ENCODE measurements around the gene C11orf68.
A peak's percentile ranks its signal among the peaks of the same experiment; 100 is the strongest.

C11orf68 gene

GRCh38 chr11:65890324-65891218 is 28.3 kb downstream of the C11orf68 start, which contains the start of gene CCDC85B:
CCDC85B (plus strand) TSS chr11:65890673; CDS start chr11:65890784, 111 bp downstream.
- no peak for TF ChIP-seq CTCF (IDR thresholded peaks at IDR 0.05; ENCODE audit: low read length, missing control alignments)
- peak; percentile 96 for DNase-seq (ENCODE audit: low read depth)
- H3K4me3 ChIP-seq (replicated peaks; ENCODE audit: low read depth, low read length) = peak within 1 kb of the TSS; percentile 85

- peak; percentile 97 for DNase-seq (ENCODE audit: low read depth)
- TF ChIP-seq CTCF (IDR thresholded peaks at IDR 0.05; ENCODE audit: low read length, missing control alignments) = peak; percentile 56
- H3K4me3 ChIP-seq (replicated peaks; ENCODE audit: low read depth, low read length) = peak within 1 kb of the TSS; percentile 85
Observed at GRCh38 chr11:65888163-65888814, 30.6 kb downstream of the C11orf68 start, which contains the start of gene FIBP. FIBP (minus strand) TSS chr11:65888471; CDS start chr11:65888418, 53 bp downstream.

GRCh38 chr11:65887723-65888162 is 31.1 kb downstream of the C11orf68 start:
- TF ChIP-seq CTCF (IDR thresholded peaks at IDR 0.05; ENCODE audit: low read length, missing control alignments) = no peak
- peak overlapping the region; percentile 85 for H3K4me3 ChIP-seq (replicated peaks; ENCODE audit: low read depth, low read length)
- DNase-seq (ENCODE audit: low read depth) = no peak

- DNase-seq (ENCODE audit: low read depth) = no peak
- peak overlapping the region; percentile 85 for H3K4me3 ChIP-seq (replicated peaks; ENCODE audit: low read depth, low read length)
- TF ChIP-seq CTCF (IDR thresholded peaks at IDR 0.05; ENCODE audit: low read length, missing control alignments) = no peak
Observed at GRCh38 chr11:65886826-65887722, 31.8 kb downstream of the C11orf68 start.

- no peak overlapping the region for H3K4me3 ChIP-seq (replicated peaks; ENCODE audit: low read depth, low read length)
- no peak for DNase-seq (ENCODE audit: low read depth)
- TF ChIP-seq CTCF (IDR thresholded peaks at IDR 0.05; ENCODE audit: low read length, missing control alignments) = no peak
Observed at GRCh38 chr11:65885808-65886536, 32.9 kb downstream of the C11orf68 start.

GRCh38 chr11:65885231-65885630 is 33.6 kb downstream of the C11orf68 start:
- TF ChIP-seq CTCF (IDR thresholded peaks at IDR 0.05; ENCODE audit: low read length, missing control alignments) = no peak
- H3K4me3 ChIP-seq (replicated peaks; ENCODE audit: low read depth, low read length) = no peak overlapping the region
- DNase-seq (ENCODE audit: low read depth) = no peak
